ENCODE results near the gene UQCRQ. TPM values are rescaled to one million over a fixed set of nuclear protein-coding genes. Genes with fewer than 3 reads are reported as not detected.

UQCRQ gene
- total and polyA plus RNA-seq, 9 donors: 91.4 to 231 (median 220) TPM

- no peak for DNase-seq
- no peaks in the 10 kb centered on the region for H3K27me3 ChIP-seq
- H3K9me3 ChIP-seq: no peaks in the 10 kb centered on the region
- no peaks in the 10 kb centered on the region for H3K4me1 ChIP-seq (ENCODE audit: insufficient read depth)
- no peak overlapping the region for H3K27ac ChIP-seq
- H3K36me3 ChIP-seq: no peaks in the 10 kb centered on the region
- intact Hi-C loops (cut with DNase I): no loop called here
- WGBS, 3 donors: 90 to 97% (median 96%) methylated on average over 1 of the region's 1 CpG
- H3K4me3 ChIP-seq: no peak overlapping the region
- no peak for TF ChIP-seq EP300 (IDR thresholded peaks at IDR 0.05)
- TF ChIP-seq CTCF (IDR thresholded peaks at IDR 0.05): no peak
- no peak for TF ChIP-seq POLR2A (IDR thresholded peaks at IDR 0.05)
Measured at GRCh38 chr5:132836852-132837251, 29.6 kb upstream of the UQCRQ start.

- Histone ChIP-seq H3K4me3 (no peak overlapping the region), H3K27me3 (no peaks in the 10 kb centered on the region), H3K36me3 (no peaks in the 10 kb centered on the region), H3K27ac (no peak overlapping the region), H3K9me3 (no peaks in the 10 kb centered on the region), H3K4me1 (ENCODE audit: insufficient read depth) (no peaks in the 10 kb centered on the region)
- TF ChIP-seq POLR2A (IDR thresholded peaks at IDR 0.05) (no peak), CTCF (IDR thresholded peaks at IDR 0.05) (no peak), EP300 (IDR thresholded peaks at IDR 0.05) (no peak)
- intact Hi-C loops (cut with DNase I): no loop called here
- DNase-seq: no peak
- 73 to 77% (median 76%) methylated on average over 2 of the region's 2 CpGs for WGBS, 3 donors
Measured at GRCh38 chr5:132837868-132838267, 28.6 kb upstream of the UQCRQ start.

GRCh38 chr5:132838516-132839282 is 27.7 kb upstream of the UQCRQ start:
- Histone ChIP-seq H3K9me3 (no peaks in the 10 kb centered on the region), H3K4me1 (ENCODE audit: insufficient read depth) (no peaks in the 10 kb centered on the region), H3K36me3 (no peaks in the 10 kb centered on the region), H3K27me3 (no peaks in the 10 kb centered on the region), H3K27ac (no peak overlapping the region), H3K4me3 (no peak overlapping the region)
- WGBS, 3 donors: 57 to 86% (median 69%) methylated on average over 3 of the region's 3 CpGs
- intact Hi-C loops (cut with DNase I): no loop called here
- TF ChIP-seq EP300 (IDR thresholded peaks at IDR 0.05): no peak
- no peak for TF ChIP-seq CTCF (IDR thresholded peaks at IDR 0.05)
- no peak for TF ChIP-seq POLR2A (IDR thresholded peaks at IDR 0.05)
- no peak for DNase-seq

- no peak overlapping the region for H3K27ac ChIP-seq
- 61% methylated on average over 8 of the region's 8 CpGs for WGBS, 3 donors
Measured at GRCh38 chr5:132839426-132840301, 26.8 kb upstream of the UQCRQ start.

More at GRCh38 chr5:132839426-132840301, 26.8 kb upstream of the UQCRQ start:
- Histone ChIP-seq H3K4me1 (ENCODE audit: insufficient read depth) (no peaks in the 10 kb centered on the region), H3K36me3 (no peaks in the 10 kb centered on the region), H3K4me3 (no peak overlapping the region), H3K9me3 (no peaks in the 10 kb centered on the region), H3K27me3 (no peaks in the 10 kb centered on the region)
- DNase-seq: no peak
- TF ChIP-seq EP300 (IDR thresholded peaks at IDR 0.05): no peak
- no peak for TF ChIP-seq CTCF (IDR thresholded peaks at IDR 0.05)
- TF ChIP-seq POLR2A (IDR thresholded peaks at IDR 0.05): no peak
- intact Hi-C loops (cut with DNase I): loop anchor here in 1 of 4 donors (5.0 kb wide), 1 partner anchor 1032 kb away; no protein-coding TSS in a partner anchor

Data from ovary (tissue), 9 donors.